HG02885 (cell line): ENCODE data around the gene AUTS2.

Experiments used
- ATAC-seq: cut with Tn5 transposase; IDR thresholded peaks from one replicate; pipeline ENCODE4 v1.9.1; 2021; ENCODE audit warnings: mild to moderate bottlenecking; ENCODE audit not compliant: unreplicated experiment, poor library complexity

The AUTS2 gene

DNA sequence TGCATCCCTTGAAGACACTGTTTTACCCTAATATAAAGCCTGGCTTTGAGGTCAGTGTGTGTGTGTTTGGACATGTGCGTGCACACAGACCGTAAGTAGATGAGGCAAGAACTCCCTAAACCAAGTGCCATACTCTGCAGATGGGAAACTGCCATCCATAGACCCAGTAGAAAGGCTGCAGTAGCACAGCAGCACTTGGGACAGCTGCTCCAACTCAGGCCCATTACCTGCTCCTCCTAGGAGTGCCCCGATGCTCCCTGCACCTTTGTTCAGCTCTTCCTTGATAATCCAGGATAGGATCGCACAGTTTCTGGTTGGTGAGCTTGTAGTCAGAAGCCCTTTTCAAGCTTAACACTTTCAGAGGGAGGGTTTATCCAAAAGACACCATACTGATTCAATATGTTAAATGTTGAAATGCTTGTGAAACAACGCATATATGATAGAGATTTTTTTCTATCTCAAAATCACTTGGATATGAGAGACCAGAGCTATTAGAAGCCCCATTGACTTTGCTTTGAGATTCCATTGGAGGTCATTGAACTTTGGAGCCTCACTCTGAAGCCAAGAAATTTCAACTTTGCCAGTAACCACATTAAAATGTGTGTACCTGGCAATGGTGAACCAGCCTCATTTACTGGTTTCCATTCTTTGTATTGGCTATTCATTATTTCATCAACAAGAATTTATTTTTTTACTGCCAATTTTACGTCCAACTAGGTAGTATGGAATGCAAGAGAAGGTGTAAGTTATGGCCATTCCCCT lies 776.7 kb downstream of the AUTS2 start:
- ATAC-seq: no peak

DNA sequence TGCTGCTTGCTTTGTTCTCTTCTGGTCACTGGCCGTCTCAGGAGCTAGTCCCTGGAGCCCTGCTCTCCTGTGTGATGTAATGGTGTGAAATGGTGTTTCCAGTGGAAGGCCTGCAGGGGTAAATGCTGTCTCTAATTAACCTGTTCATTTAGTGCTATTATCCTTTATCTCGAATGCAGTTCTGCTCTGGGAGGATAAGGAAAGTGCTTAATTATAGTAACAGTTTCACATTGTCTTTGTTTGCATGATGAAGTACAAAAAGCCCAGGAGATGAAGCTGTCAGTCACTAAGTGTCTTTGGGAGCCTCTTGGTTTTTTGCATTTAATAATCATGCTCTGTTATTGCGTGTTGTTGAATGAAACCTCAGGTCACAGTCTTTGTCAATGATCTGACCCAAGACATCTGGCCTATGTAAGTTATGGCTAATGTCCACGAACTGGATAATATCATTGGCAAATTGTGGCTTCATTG lies 778.3 kb downstream of the AUTS2 start:
- no peak for ATAC-seq

GRCh38 chr7:70377957-70378356 lies 779.7 kb downstream of the AUTS2 start:
- no peak for ATAC-seq

- no peak for ATAC-seq
These were observed 780.9 kb downstream of the AUTS2 start for GRCh38 chr7:70379210-70379609.

DNA sequence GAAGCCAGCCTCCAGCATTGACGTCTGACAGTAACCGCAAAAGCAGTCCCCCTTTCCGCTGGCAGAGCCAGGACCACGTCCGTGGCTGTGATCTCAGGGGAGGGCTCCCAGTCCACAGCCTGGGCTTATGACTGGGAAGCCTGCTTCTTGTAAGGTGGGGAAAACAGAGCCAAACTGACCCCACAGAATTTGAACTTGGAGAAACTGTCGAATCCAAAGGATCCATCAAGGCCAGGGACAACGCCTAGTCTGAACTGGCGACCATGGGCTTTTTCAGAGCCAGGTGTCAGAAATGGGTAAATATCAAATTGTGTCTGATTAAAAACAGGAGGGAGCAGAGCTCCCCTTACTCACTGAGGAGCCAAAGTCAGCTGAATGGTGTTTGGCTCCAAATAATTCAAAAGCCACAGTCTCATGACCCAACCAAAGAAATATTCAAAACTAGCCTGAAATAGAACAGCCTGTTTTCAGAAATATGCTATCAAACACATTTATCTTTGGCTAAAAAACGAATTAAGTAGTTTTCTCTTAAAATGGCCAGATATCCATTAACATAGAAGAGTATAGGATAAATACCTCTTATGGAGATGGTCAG lies 782.2 kb downstream of the AUTS2 start:
- ATAC-seq: no peak

- ATAC-seq: no peak
These were observed 784.9 kb downstream of the AUTS2 start for GRCh38 chr7:70383066-70383782.

GRCh38 chr7:70384024-70384423 lies 785.7 kb downstream of the AUTS2 start:
- ATAC-seq: no peak

- ATAC-seq: no peak
These were observed 786.6 kb downstream of the AUTS2 start for GRCh38 chr7:70384891-70385290.

DNA sequence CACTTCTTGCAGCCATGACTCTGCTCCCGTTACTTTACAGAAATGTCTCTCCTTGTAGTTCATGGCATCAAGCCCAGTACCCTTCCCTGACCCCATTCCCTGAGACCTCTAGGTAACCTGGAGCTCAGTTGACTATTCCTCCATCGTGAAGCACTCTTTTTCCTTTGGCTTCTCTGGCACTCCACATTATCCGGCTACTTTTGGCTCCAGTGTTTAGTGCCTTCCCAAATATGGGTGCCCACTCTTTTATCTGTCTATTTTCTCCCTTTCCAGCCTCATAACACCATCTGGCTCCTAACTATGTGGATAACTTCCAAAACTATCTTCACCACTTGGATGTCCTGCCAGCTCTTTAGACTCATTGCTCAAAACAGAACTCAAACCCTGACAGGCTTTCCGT lies 788.9 kb downstream of the AUTS2 start:
- ATAC-seq: no peak

GRCh38 chr7:70389531-70390151 lies 791.4 kb downstream of the AUTS2 start:
- ATAC-seq: no peak

DNA sequence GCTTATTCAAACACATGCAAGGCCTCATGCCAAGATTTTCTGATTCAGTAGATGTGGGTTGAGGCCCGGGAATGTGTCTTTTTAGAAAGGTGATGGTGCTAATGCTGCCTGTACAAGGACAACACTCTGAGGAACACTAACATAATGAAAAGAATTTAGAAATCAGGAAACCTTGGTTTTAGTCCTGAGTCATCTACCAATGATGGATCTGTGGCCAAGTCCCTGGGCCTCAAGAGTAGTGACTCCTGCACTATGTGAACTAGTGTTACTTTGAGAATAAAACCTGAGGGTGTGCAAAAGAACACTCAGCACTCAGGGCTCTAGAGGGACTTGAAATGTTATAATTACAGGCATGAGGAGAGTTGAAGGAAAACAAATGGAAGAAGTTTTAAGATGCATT lies 792.0 kb downstream of the AUTS2 start:
- ATAC-seq: no peak

DNA sequence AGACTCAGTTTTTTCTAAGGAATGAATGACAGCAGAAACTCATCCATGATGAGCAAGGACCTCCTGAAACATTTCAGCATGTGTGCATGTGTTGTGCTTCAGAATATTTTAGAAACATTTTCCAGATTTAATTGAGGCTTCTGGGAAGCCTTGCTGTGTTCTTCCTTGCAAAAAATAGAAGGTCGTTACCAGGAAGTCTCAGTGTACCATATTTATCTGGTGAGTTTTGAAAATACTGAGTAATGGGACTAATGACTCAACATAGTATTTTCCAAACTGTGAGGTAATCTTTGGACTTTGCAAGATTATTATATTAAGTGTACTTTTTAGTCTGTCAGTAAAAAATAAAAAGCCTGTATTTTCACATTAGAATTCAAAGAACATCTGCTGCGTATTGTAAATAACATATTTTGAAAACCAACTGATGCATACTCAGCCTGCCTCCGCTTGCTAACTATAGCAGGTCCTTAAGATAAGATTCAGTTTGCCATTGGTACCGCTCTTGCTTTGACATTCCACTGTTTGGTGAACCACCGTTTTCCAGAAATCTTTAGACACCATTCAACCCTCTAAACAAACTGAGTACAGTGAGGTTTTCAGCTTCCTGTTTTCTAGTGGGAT lies 794.1 kb downstream of the AUTS2 start:
- ATAC-seq: no peak

GRCh38 chr7:70392877-70393435 lies 794.7 kb downstream of the AUTS2 start:
- no peak for ATAC-seq

GRCh38 chr7:70393956-70394355 lies 795.7 kb downstream of the AUTS2 start:
- ATAC-seq: no peak

- ATAC-seq: no peak
These were observed 802.6 kb downstream of the AUTS2 start for GRCh38 chr7:70400829-70401380.

DNA sequence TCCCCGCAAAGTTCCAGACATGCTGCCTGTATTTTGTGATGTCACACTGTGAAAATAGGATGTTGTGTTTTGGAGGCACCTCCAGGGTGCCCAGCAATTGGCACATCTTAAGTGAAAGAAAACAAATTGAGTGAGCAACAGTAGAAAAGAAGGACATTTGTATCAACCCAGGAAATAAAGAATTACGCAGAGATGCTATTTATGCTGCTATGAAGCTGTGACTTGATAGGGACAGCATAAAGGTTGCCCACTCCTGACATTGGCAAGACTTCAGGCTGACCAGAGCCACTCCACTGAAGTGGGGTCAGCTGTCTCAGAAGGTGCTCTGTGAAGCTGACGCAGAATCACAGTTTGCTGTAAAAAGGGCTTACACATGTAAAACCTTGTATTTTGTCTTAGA lies 803.8 kb downstream of the AUTS2 start:
- no peak for ATAC-seq

DNA sequence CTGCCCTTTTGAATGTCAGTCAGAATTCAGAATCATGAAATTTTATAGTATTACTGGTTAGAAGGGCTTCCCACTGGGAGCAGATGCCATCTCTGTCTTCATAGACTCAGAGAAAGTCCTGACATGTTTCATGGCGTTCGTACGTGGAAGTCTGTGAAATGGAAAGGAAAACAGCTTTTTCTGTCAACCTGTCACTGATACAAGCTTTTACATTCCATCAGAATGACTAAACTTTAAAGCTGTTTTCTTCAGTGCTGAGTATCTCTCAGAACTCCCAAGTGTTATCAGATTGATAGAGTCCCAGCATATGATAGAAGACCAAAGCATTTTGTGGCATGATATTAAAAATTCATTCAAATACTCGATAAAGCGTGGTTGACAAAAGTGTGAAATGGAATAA lies 807.0 kb downstream of the AUTS2 start:
- no peak for ATAC-seq

DNA sequence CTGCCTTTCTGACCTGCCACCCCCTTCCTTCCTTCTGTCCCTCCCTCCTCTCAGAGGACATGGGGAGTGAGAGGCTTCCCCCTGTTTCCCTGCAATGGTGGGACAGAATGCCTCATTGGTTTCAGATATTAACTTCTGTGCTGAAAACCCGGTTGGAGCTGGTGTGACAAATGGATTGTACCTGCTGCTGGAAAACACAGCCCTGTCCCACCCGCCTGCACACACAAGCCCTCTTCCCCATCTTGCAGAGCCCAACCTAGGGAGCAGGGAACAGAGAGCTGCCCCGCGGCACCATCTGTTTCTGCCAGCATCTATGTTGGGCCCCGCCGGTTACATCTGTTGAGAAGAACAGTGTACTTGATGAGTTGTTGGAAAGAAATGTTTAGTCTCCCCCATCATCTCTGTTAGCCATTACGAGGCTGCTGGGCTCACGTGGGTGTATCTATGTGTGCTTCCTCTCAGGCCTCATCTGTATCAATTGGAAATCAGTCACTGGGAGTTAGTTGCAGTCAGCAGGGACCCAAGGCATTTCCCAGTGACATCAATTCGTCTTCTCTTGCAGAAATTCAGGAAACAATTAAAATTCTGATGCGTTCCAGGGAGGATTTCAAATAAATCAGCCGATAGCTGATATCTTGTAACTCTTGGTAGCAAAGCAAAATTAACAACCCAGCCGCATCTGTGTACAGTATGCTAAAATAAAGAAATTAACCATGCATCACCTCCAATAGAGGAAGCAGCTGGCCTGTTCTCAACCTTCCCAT lies 808.1 kb downstream of the AUTS2 start:
- no peak for ATAC-seq

- ATAC-seq: no peak
These were observed 808.6 kb downstream of the AUTS2 start for GRCh38 chr7:70406950-70407209.
